RCC 7860 (cell line): ENCODE measurements around the gene PPP1R3F.

ENCODE experiments used
- DNase-seq: peaks from one replicate; pipeline ENCODE4 v3.0.0-alpha.2; 2015; ENCODE audit warnings: low spot score
- FAIRE-seq: peaks from 2 replicates; lab custom pipeline; 2012; peaks lifted over from hg19 to GRCh38; lab: Jason Lieb, UNC

Gene PPP1R3F

GRCh38 chrX:49269767-49270248, at the start of gene PPP1R3F:
TSS of gene PPP1R3F (plus strand) at chrX:49269793. CDS start at chrX:49269870, 77 bp downstream.
- no peak for FAIRE-seq
- DNase-seq = no peak

GRCh38 chrX:49220100-49220499, 49.5 kb upstream of the PPP1R3F start:
- FAIRE-seq (no peak), DNase-seq (no peak)

- DNase-seq (no peak), FAIRE-seq (no peak)
Measured at GRCh38 chrX:49221868-49222267, 47.7 kb upstream of the PPP1R3F start.

GRCh38 chrX:49225858-49226257, 43.7 kb upstream of the PPP1R3F start:
- no peak for FAIRE-seq
- DNase-seq = no peak

GRCh38 chrX:49226946-49227345, 42.6 kb upstream of the PPP1R3F start:
- no peak for FAIRE-seq
- DNase-seq = no peak

- FAIRE-seq = no peak
Measured at GRCh38 chrX:49227726-49228125, 41.9 kb upstream of the PPP1R3F start.

GRCh38 chrX:49228185-49228584, 41.4 kb upstream of the PPP1R3F start:
- DNase-seq (no peak), FAIRE-seq (no peak)

More at GRCh38 chrX:49227726-49228125, 41.9 kb upstream of the PPP1R3F start:
- DNase-seq = no peak

- FAIRE-seq (no peak), DNase-seq (no peak)
Measured at GRCh38 chrX:49230500-49231232, 38.9 kb upstream of the PPP1R3F start.

- DNase-seq = no peak
- no peak for FAIRE-seq
Measured at GRCh38 chrX:49231333-49232000, 38.1 kb upstream of the PPP1R3F start.

GRCh38 chrX:49232525-49232924, 37.1 kb upstream of the PPP1R3F start:
- FAIRE-seq (no peak), DNase-seq (no peak)

GRCh38 chrX:49233176-49233575, 36.4 kb upstream of the PPP1R3F start, which contains the start of gene CACNA1F:
TSS of gene CACNA1F (minus strand) at chrX:49233340. CDS start at chrX:49233309, 31 bp downstream.
- DNase-seq = no peak
- FAIRE-seq = no peak

- FAIRE-seq (no peak), DNase-seq (no peak)
Measured at GRCh38 chrX:49233887-49234555, 35.6 kb upstream of the PPP1R3F start.

- no peak for FAIRE-seq
- DNase-seq = no peak
Measured at GRCh38 chrX:49237060-49237459, 32.5 kb upstream of the PPP1R3F start.

GRCh38 chrX:49238735-49239134, 30.9 kb upstream of the PPP1R3F start:
- no peak for DNase-seq
- no peak for FAIRE-seq

- DNase-seq (no peak), FAIRE-seq (no peak)
Measured at GRCh38 chrX:49242545-49243066, 27.0 kb upstream of the PPP1R3F start.

- FAIRE-seq = no peak
- no peak for DNase-seq
Measured at GRCh38 chrX:49243166-49243565, 26.4 kb upstream of the PPP1R3F start.

GRCh38 chrX:49244207-49244606, 25.4 kb upstream of the PPP1R3F start:
- FAIRE-seq = no peak
- no peak for DNase-seq

- DNase-seq = no peak
- FAIRE-seq = no peak
Measured at GRCh38 chrX:49246541-49246940, 23.1 kb upstream of the PPP1R3F start.

GRCh38 chrX:49247346-49247745, 22.2 kb upstream of the PPP1R3F start:
- FAIRE-seq (no peak), DNase-seq (no peak)

GRCh38 chrX:49247916-49248811, 21.4 kb upstream of the PPP1R3F start:
- no peak for FAIRE-seq
- DNase-seq = no peak
